Lower leg skin (tissue), 3 donors: ENCODE data around the gene SLX9.

Experiments
- POLR2A ChIP-seq, 2 donors: fragments of 450-650 bp; IDR thresholded peaks; one replicate each; pipeline ENCODE4 v1.6.1; 2016 to 2017; ENCODE audit warnings: antibody characterized with exemption in 2 of 2, mild to moderate bottlenecking in 1 of 2, moderate library complexity in 1 of 2
- TF ChIP-seq, protein P1 (sequence below), 3 donors: fragments of 450-650 bp; IDR thresholded peaks; one replicate each; pipeline ENCODE4 v1.5.1; 2016; ENCODE audit warnings: antibody characterized with exemption in 3 of 3, mild to moderate bottlenecking in 3 of 3, moderate library complexity in 2 of 3

DNA sequence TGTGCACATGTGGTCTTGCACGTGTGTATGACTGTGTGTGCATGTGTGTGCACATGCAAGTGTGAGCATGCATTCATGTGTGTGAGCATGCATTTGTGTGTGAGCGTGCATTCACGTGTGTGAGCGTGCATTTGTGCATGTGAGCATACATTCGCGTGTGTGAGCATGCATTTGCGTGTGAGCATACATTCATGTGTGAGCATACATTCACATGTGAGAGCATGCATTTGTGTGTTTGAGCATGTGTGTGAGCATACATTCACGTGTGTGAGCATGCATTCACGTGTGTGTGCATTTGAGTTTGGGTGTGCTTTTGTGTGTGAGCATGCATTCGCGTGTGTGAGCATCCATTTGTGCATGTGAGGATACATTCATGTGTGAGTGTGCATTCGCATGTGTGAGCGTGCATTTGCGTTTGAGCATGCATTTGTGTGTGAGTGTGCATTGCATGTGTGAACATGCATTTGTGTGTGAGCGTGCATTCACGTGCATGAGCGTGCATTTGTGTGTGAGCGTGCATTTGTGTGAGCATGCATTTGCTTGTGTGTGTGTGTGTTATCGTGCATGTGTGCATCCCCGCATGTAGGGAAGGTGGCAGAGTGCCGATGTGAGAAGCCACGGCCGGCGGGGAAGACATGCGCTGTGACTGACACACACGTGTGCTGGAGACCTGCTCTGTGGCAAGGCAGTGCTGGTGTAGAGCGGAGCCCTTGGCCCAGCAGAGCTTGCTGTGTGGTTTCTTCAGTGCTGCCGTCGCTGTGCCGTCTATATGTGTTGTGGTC lies 37.4 kb upstream of the SLX9 start:
- TF ChIP-seq, protein P1, sequence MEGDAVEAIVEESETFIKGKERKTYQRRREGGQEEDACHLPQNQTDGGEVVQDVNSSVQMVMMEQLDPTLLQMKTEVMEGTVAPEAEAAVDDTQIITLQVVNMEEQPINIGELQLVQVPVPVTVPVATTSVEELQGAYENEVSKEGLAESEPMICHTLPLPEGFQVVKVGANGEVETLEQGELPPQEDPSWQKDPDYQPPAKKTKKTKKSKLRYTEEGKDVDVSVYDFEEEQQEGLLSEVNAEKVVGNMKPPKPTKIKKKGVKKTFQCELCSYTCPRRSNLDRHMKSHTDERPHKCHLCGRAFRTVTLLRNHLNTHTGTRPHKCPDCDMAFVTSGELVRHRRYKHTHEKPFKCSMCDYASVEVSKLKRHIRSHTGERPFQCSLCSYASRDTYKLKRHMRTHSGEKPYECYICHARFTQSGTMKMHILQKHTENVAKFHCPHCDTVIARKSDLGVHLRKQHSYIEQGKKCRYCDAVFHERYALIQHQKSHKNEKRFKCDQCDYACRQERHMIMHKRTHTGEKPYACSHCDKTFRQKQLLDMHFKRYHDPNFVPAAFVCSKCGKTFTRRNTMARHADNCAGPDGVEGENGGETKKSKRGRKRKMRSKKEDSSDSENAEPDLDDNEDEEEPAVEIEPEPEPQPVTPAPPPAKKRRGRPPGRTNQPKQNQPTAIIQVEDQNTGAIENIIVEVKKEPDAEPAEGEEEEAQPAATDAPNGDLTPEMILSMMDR (IDR thresholded peaks at IDR 0.05): no peak
- TF ChIP-seq POLR2A (IDR thresholded peaks at IDR 0.05): no peak
